HepG2 (cell line): Measurements from ENCODE around the gene TP63. TPM values are rescaled to one million over a fixed set of nuclear protein-coding genes. Genes with fewer than 3 reads are reported as not detected.

Experiments used
- ATAC-seq: fragments of 200-7000 bp; cut with Tn5 transposase; 3 replicates; pipeline ENCODE4 v1.9.1; 2020; ENCODE audit warnings: mild to moderate bottlenecking, moderate library complexity
- BruUV-seq: library from RNA; stranded (reverse); fragments of 400-500 nt; replicated peaks from 2 replicates; lab custom pipeline; 2021; lab: Mats Ljungman, UMichigan
- CTCF ChIA-PET: fragments of 300-600 bp; formaldehyde crosslinking; extraction: SDS; loops from one replicate; lab custom pipeline; 2021; ENCODE audit warnings: low total read pairs, inconsistent platforms, low intra/inter-chr PET ratio; lab: Yijun Ruan, JAX
- POLR2A ChIA-PET: fragments of 350-600 bp; sonication (Branson Sonifier 250); formaldehyde crosslinking; loops from one replicate; lab custom pipeline; 2020; ENCODE audit warnings: antibody characterized with exemption, inconsistent platforms; lab: Yijun Ruan, JAX
- DNase-seq: peaks from one replicate; pipeline ENCODE4 v3.0.0-alpha.2; 2015; ENCODE audit warnings: low spot score
- FAIRE-seq: peaks from 3 replicates; lab custom pipeline; 2011; peaks lifted over from hg19 to GRCh38; lab: Jason Lieb, UNC
- H2AFZ ChIP-seq: one replicate; pipeline ENCODE4 v1.6.1; 2011; ENCODE audit warnings: low read length, inconsistent platforms
- H3K27ac ChIP-seq: fragments of 300-600 bp; 3 replicates; pipeline ENCODE4 v1.8.0; 2011; ENCODE audit warnings: mixed run types, mild to moderate bottlenecking, mixed read lengths, low read length, inconsistent platforms; ENCODE audit not compliant: insufficient read depth; ENCODE audit errors: extremely low read length
- H3K27me3 ChIP-seq, 2 experiments: fragments of 200-600 bp in 1 of 2; 2 replicates in 1 of 2; 3 replicates in 1 of 2; pipeline versions ENCODE4 v1.6.0 to v1.8.0; 2011; ENCODE audit warnings: low read length in 2 of 2, mild to moderate bottlenecking in 2 of 2, moderate library complexity in 2 of 2, inconsistent platforms in 1 of 2; ENCODE audit not compliant: insufficient read depth in 2 of 2, control insufficient read depth in 1 of 2
- H3K36me3 ChIP-seq, 2 experiments: fragments of 200-600 bp in 1 of 2; replicated peaks in 1 of 2; 2 replicates in 1 of 2; 3 replicates in 1 of 2; pipeline versions ENCODE4 v1.5.1 to v1.8.0; 2011; ENCODE audit warnings: low read length in 2 of 2, inconsistent platforms in 1 of 2; ENCODE audit not compliant: insufficient read depth in 2 of 2, control insufficient read depth in 1 of 2
- H3K4me1 ChIP-seq: 2 replicates; pipeline ENCODE4 v1.5.1; 2012; ENCODE audit warnings: low read length, inconsistent platforms; ENCODE audit not compliant: insufficient read depth
- H3K4me2 ChIP-seq: 2 replicates; pipeline ENCODE4 v1.6.0; 2011; ENCODE audit warnings: low read depth, low read length, inconsistent platforms
- H3K4me3 ChIP-seq, 3 experiments: fragments of 200-600 bp in 1 of 3; sonication (generic), shearing (Covaris generic) in 1 of 3; replicated peaks in 1 of 3; 2 replicates each; pipeline ENCODE4 v1.5.1; 2011 to 2016; ENCODE audit warnings: low read length in 3 of 3, inconsistent platforms in 2 of 3, low read depth in 2 of 3, mild to moderate bottlenecking in 2 of 3, control low read depth in 1 of 3, mixed read lengths in 1 of 3; ENCODE audit not compliant: insufficient read depth in 1 of 3
- H3K79me2 ChIP-seq: one replicate; pipeline ENCODE4 v1.6.1; 2011; ENCODE audit warnings: low read length, inconsistent platforms; ENCODE audit not compliant: insufficient read depth
- H3K9ac ChIP-seq: 2 replicates; pipeline ENCODE4 v1.6.0; 2011; ENCODE audit warnings: mild to moderate bottlenecking, low read depth, low read length, inconsistent platforms; ENCODE audit not compliant: insufficient read depth
- H3K9me3 ChIP-seq: 2 replicates; pipeline ENCODE4 v1.5.1; 2012; ENCODE audit warnings: mild to moderate bottlenecking, low read length
- H4K20me1 ChIP-seq: 2 replicates; pipeline ENCODE4 v1.6.0; 2011; ENCODE audit warnings: inconsistent platforms, mild to moderate bottlenecking, low read length, moderate library complexity; ENCODE audit not compliant: insufficient read depth
- ARNT ChIP-seq: fragments of 450-650 bp; IDR thresholded peaks from 2 replicates; pipeline ENCODE4 v1.6.1; 2017
- ARNT2 ChIP-seq: sonication (generic); formaldehyde crosslinking; IDR thresholded peaks from 2 replicates; pipeline ENCODE4 v1.8.0; 2022; ENCODE audit warnings: mild to moderate bottlenecking, low read depth, missing genetic modification reagents, moderate library complexity
- JUNB ChIP-seq: sonication (generic); formaldehyde crosslinking; IDR thresholded peaks from 2 replicates; pipeline ENCODE4 v1.8.0; 2022; ENCODE audit warnings: missing genetic modification reagents, mild to moderate bottlenecking, borderline replicate concordance
- SALL1 ChIP-seq: sonication (generic); formaldehyde crosslinking; IDR thresholded peaks from 2 replicates; pipeline ENCODE4 v1.8.0; 2022; ENCODE audit warnings: mild to moderate bottlenecking, missing genetic modification reagents
- TEAD3 ChIP-seq: optimal IDR thresholded peaks from 2 replicates; pipeline ENCODE3; 2016; ENCODE audit warnings: borderline replicate concordance
- ZFP90 ChIP-seq: sonication (generic); formaldehyde crosslinking; IDR thresholded peaks from 2 replicates; pipeline ENCODE4 v1.8.0; 2022; ENCODE audit warnings: missing genetic modification reagents, mild to moderate bottlenecking, inconsistent platforms, borderline replicate concordance
- ZNF160 ChIP-seq: sonication (generic); formaldehyde crosslinking; IDR thresholded peaks from 2 replicates; pipeline ENCODE4 v1.8.0; 2022; ENCODE audit warnings: mild to moderate bottlenecking, inconsistent platforms, missing genetic modification reagents
- ZNF260 ChIP-seq: sonication (generic); formaldehyde crosslinking; IDR thresholded peaks from 2 replicates; pipeline ENCODE4 v1.4.0; 2020; ENCODE audit warnings: missing genetic modification reagents, low read depth, mild to moderate bottlenecking, borderline replicate concordance
- ZNF598 ChIP-seq: sonication (generic); formaldehyde crosslinking; IDR thresholded peaks from 2 replicates; pipeline ENCODE4 v1.5.1; 2020; ENCODE audit warnings: mild to moderate bottlenecking, missing genetic modification reagents, borderline replicate concordance
- ZNF782 ChIP-seq: sonication (generic); formaldehyde crosslinking; IDR thresholded peaks from 2 replicates; pipeline ENCODE4 v1.4.0; 2020; ENCODE audit warnings: missing genetic modification reagents, mild to moderate bottlenecking, borderline replicate concordance
- WGBS: methylation state at CpG from one replicate; pipeline ENCODE4 v1.1.6; 2017; ENCODE audit warnings: low lambda C conversion rate; 5-methylcytosine and 5-hydroxymethylcytosine counted together
- in situ Hi-C: cut with HindIII; loops from 2 replicates; pipeline ENCODE4 v1.10.0; 2017; ENCODE audit warnings: low pct_unique_long_range_greater_than_20kb; ENCODE audit not compliant: extremely low pct_ligation_motif_present
- intact Hi-C: fragments of 100-400 bp; cut with micrococcal nuclease; formaldehyde crosslinking; loops from one replicate; pipeline ENCODE4 v1.10.0; 2022; ENCODE audit not compliant: unreplicated experiment
- polyA plus RNA-seq, 8 experiments: library from polyadenylated mRNA; depleted of rRNA in 3 of 8; stranded (reverse) in 7 of 8; unstranded in 1 of 8; fragments of >200 nt; fragmentation: Illumina TruSeq in 4 of 8; extraction: Trizol in 4 of 8; gene quantifications; 2 replicates each; pipeline versions ENCODE4 v1.2.1 to v1.2.3, GENCODE V29; 2011 to 2016; ENCODE audit warnings: low read depth in 4 of 8, missing spikeins in 1 of 8, mixed read lengths in 1 of 8; ENCODE audit not compliant: insufficient read depth in 1 of 8
- total RNA-seq, 5 experiments: library from RNA; depleted of rRNA; stranded (reverse); fragments of >200 nt; fragmentation: Illumina TruSeq; extraction: Trizol; gene quantifications; 2 replicates each; pipeline ENCODE4 v1.2.3, GENCODE V29; 2016; ENCODE audit warnings: low read depth in 1 of 5
- TF ChIP-seq, protein P1 (sequence below): sonication (generic); formaldehyde crosslinking; IDR thresholded peaks from 2 replicates; pipeline ENCODE4 v1.5.1; 2020; ENCODE audit warnings: mild to moderate bottlenecking, missing genetic modification reagents, moderate library complexity
- TF ChIP-seq, protein P2 (sequence below): IDR thresholded peaks from 2 replicates; pipeline ENCODE4 v1.6.1; 2016; ENCODE audit warnings: mild to moderate bottlenecking
- TF ChIP-seq, protein P3 (sequence below): sonication (generic); formaldehyde crosslinking; IDR thresholded peaks from 2 replicates; pipeline ENCODE4 v1.8.1; 2022; ENCODE audit warnings: mild to moderate bottlenecking, missing genetic modification reagents
- TF ChIP-seq, protein P4 (sequence below): sonication (generic); formaldehyde crosslinking; IDR thresholded peaks from 2 replicates; pipeline ENCODE4 v1.8.0; 2022; ENCODE audit warnings: missing genetic modification reagents, mild to moderate bottlenecking, inconsistent platforms, borderline replicate concordance

Gene TP63
- total and polyA plus RNA-seq, 2 of the 13 experiments (the other 11 are each of a cell fraction or from before 2014, with no cell fraction given) = not detected

DNA sequence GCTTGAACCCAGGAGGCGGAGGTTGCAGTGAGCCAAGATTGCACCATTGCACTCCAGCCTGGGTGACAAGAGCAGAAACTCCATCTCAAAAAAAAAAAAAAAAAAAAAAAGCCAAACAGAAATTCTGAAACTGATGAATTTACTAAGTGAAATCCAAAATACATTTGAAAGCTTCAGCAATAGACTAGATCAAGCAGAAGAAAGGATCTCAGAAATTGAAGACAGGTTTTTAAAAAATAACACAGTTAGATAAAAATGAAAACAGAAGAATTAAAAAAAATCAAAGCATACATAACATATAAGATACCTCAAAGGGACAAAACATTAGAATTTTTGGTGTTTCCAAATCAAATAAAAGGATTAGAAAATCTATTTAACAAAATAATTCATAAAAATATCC lies 114.4 kb downstream of the TP63 start:
- Histone ChIP-seq H3K4me1 (no peaks in the 10 kb centered on the region), H2AFZ (no peak overlapping the region), H3K36me3 (no peaks in the 10 kb centered on the region), H3K79me2 (no peaks in the 10 kb centered on the region), H3K27me3 (no peaks in the 10 kb centered on the region), H3K9ac (no peak overlapping the region), H3K4me3 (no peak overlapping the region)
- DNase-seq (no peak), ATAC-seq (no peak), FAIRE-seq (no peak)
- in situ Hi-C loops = no loop called here
- CTCF ChIA-PET = no interaction called here
- BruUV-seq = no TSS peak
- no peak for TF ChIP-seq TEAD3 (CRISPR knock-in tag)
- no peak for TF ChIP-seq JUNB (CRISPR knock-in tag)
- TF ChIP-seq ZNF160 (CRISPR knock-in tag) = peak; percentile 78; the same call in 1 of the 2 replicates
- TF ChIP-seq, protein P1, sequence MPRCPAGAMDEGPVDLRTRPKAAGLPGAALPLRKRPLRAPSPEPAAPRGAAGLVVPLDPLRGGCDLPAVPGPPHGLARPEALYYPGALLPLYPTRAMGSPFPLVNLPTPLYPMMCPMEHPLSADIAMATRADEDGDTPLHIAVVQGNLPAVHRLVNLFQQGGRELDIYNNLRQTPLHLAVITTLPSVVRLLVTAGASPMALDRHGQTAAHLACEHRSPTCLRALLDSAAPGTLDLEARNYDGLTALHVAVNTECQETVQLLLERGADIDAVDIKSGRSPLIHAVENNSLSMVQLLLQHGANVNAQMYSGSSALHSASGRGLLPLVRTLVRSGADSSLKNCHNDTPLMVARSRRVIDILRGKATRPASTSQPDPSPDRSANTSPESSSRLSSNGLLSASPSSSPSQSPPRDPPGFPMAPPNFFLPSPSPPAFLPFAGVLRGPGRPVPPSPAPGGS (CRISPR knock-in tag) = no peak
- TF ChIP-seq ZFP90 (CRISPR knock-in tag) = no peak
- TF ChIP-seq, all 625 proteins: peak for 1
- POLR2A ChIA-PET = no interaction called here
- H3K9me3 ChIP-seq = peaks cover 26% of the 10 kb centered on the region
- no peak overlapping the region for H3K4me2 ChIP-seq
- intact Hi-C loops = no loop called here
- no peak overlapping the region for H3K27ac ChIP-seq
- 95% methylated on average over 1 of the region's 1 CpG for WGBS
- no peaks in the 10 kb centered on the region for H4K20me1 ChIP-seq

DNA sequence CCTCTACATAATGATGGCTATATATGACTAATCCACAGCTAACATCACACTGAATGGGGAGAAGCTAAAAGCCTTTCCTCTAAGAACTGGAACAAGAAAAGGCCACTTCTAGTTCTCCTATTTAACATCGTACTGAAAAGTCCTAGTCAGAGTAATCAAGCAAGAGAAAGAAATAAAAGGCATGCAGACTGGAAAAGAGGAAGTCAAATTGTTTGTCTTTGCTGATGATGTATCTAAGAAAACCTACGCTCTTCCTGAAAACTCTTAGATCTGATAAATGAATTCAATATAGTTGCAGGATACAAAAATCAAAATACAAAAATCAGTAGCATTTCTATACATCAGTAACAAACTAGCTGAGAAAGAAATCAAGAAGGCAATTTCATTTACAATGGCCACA lies 116.9 kb downstream of the TP63 start:
- no TSS peak for BruUV-seq
- DNase-seq = no peak
- no peak overlapping the region for H3K27ac ChIP-seq
- no peak for FAIRE-seq
- peaks cover 22% of the 10 kb centered on the region for H3K9me3 ChIP-seq
- intact Hi-C loops (no loop called here), in situ Hi-C loops (no loop called here)
- ChIA-PET CTCF (no interaction called here), POLR2A (no interaction called here)
- no peak overlapping the region for H2AFZ ChIP-seq
- H3K9ac ChIP-seq = no peak overlapping the region
- H4K20me1 ChIP-seq = no peaks in the 10 kb centered on the region
- 25% methylated on average over 2 of the region's 2 CpGs for WGBS
- no peak for ATAC-seq
- H3K27me3 ChIP-seq = no peaks in the 10 kb centered on the region
- no peak overlapping the region for H3K4me3 ChIP-seq
- no peaks in the 10 kb centered on the region for H3K79me2 ChIP-seq
- H3K36me3 ChIP-seq = no peaks in the 10 kb centered on the region
- no peaks in the 10 kb centered on the region for H3K4me1 ChIP-seq
- H3K4me2 ChIP-seq = no peak overlapping the region
- TF ChIP-seq ZNF782 (no peak), ZNF598 (no peak), SALL1 (CRISPR knock-in tag) (no peak), ARNT (no peak), ZNF260 (CRISPR knock-in tag) (no peak), ARNT2 (no peak)
- TF ChIP-seq, protein P2, sequence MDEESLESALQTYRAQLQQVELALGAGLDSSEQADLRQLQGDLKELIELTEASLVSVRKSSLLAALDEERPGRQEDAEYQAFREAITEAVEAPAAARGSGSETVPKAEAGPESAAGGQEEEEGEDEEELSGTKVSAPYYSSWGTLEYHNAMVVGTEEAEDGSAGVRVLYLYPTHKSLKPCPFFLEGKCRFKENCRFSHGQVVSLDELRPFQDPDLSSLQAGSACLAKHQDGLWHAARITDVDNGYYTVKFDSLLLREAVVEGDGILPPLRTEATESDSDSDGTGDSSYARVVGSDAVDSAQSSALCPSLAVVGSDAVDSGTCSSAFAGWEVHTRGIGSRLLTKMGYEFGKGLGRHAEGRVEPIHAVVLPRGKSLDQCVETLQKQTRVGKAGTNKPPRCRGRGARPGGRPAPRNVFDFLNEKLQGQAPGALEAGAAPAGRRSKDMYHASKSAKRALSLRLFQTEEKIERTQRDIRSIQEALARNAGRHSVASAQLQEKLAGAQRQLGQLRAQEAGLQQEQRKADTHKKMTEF = no peak
- TF ChIP-seq, protein P3, sequence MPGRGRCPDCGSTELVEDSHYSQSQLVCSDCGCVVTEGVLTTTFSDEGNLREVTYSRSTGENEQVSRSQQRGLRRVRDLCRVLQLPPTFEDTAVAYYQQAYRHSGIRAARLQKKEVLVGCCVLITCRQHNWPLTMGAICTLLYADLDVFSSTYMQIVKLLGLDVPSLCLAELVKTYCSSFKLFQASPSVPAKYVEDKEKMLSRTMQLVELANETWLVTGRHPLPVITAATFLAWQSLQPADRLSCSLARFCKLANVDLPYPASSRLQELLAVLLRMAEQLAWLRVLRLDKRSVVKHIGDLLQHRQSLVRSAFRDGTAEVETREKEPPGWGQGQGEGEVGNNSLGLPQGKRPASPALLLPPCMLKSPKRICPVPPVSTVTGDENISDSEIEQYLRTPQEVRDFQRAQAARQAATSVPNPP (CRISPR knock-in tag) = no peak
- TF ChIP-seq, protein P4, sequence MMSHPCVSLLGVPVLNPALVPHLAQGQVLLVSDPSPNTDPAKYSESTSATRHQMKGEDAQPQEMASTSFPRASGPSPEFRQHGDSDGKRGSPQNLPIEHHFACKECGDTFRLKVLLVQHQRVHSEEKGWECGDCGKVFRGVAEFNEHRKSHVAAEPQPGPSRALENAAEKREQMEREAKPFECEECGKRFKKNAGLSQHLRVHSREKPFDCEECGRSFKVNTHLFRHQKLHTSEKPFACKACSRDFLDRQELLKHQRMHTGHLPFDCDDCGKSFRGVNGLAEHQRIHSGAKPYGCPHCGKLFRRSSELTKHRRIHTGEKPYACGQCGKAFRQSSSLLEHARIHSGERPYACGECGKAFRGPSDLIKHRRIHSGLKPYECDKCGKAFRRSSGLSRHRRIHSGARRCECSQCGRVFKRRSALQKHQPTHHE (CRISPR knock-in tag) = no peak
